G401.6 (cell line): Measurements from ENCODE around the gene NHSL2.
"Not testable (repeated sequence)": the region's sequence is repeated elsewhere in the genome, so short reads cannot be mapped to it uniquely, and the experiment has no call there.

Source experiments
- FAIRE-seq: peaks from 2 replicates; lab custom pipeline; 2012; peaks lifted over from hg19 to GRCh38; lab: Jason Lieb, UNC

NHSL2 gene

GRCh38 chrX:71910643-71910985 lies at the start of gene NHSL2:
Gene NHSL2, plus strand, starts transcription at chrX:71910845.
- no peak for FAIRE-seq

GRCh38 chrX:71867680-71868079 lies 43.0 kb upstream of the NHSL2 start:
- FAIRE-seq, result no peak

GRCh38 chrX:71869566-71869965 lies 41.1 kb upstream of the NHSL2 start:
- FAIRE-seq, result not testable (repeated sequence)

GRCh38 chrX:71870208-71871098 lies 40.2 kb upstream of the NHSL2 start:
- no peak for FAIRE-seq

- no peak for FAIRE-seq
Measured at GRCh38 chrX:71871367-71871766, 39.3 kb upstream of the NHSL2 start.

- no peak for FAIRE-seq
Measured at GRCh38 chrX:71872542-71873458, 37.8 kb upstream of the NHSL2 start.

GRCh38 chrX:71873459-71873833 lies 37.2 kb upstream of the NHSL2 start:
- FAIRE-seq, result no peak

GRCh38 chrX:71876841-71877240 lies 33.8 kb upstream of the NHSL2 start:
- FAIRE-seq, result not testable (repeated sequence)

- FAIRE-seq, result no peak
Measured at GRCh38 chrX:71885099-71885498, 25.5 kb upstream of the NHSL2 start.

- FAIRE-seq, result no peak
Measured at GRCh38 chrX:71895607-71896006, 15.0 kb upstream of the NHSL2 start.

- FAIRE-seq, result no peak
Measured at GRCh38 chrX:71906144-71906543, 4.5 kb upstream of the NHSL2 start.

GRCh38 chrX:71908387-71908786 lies 2.3 kb upstream of the NHSL2 start:
- no peak for FAIRE-seq

- FAIRE-seq, result no peak
Measured at GRCh38 chrX:71909956-71910355, 689 bp upstream of the NHSL2 start.

- no peak for FAIRE-seq
Measured at GRCh38 chrX:71910986-71911730, 513 bp downstream of the NHSL2 start.

GRCh38 chrX:71911731-71912050 lies 1.0 kb downstream of the NHSL2 start:
- no peak for FAIRE-seq

GRCh38 chrX:71912156-71912555 lies 1.5 kb downstream of the NHSL2 start:
- no peak for FAIRE-seq

- FAIRE-seq, result no peak
Measured at GRCh38 chrX:71913156-71913950, 2.7 kb downstream of the NHSL2 start.

- FAIRE-seq, result no peak
Measured at GRCh38 chrX:71917621-71918343, 7.1 kb downstream of the NHSL2 start.

- no peak for FAIRE-seq
Measured at GRCh38 chrX:71919431-71919830, 8.8 kb downstream of the NHSL2 start.

GRCh38 chrX:71919886-71920285 lies 9.2 kb downstream of the NHSL2 start:
- FAIRE-seq, result no peak

GRCh38 chrX:71922686-71923085 lies 12.0 kb downstream of the NHSL2 start:
- FAIRE-seq, result no peak
